ENCODE data around the gene ETS2. TPM values are rescaled to one million over a fixed set of nuclear protein-coding genes. Genes with fewer than 3 reads are reported as not detected.

The ETS2 gene
- polyA plus RNA-seq, 3 donors = 54.2 to 150 (median 59.5) TPM

DNA sequence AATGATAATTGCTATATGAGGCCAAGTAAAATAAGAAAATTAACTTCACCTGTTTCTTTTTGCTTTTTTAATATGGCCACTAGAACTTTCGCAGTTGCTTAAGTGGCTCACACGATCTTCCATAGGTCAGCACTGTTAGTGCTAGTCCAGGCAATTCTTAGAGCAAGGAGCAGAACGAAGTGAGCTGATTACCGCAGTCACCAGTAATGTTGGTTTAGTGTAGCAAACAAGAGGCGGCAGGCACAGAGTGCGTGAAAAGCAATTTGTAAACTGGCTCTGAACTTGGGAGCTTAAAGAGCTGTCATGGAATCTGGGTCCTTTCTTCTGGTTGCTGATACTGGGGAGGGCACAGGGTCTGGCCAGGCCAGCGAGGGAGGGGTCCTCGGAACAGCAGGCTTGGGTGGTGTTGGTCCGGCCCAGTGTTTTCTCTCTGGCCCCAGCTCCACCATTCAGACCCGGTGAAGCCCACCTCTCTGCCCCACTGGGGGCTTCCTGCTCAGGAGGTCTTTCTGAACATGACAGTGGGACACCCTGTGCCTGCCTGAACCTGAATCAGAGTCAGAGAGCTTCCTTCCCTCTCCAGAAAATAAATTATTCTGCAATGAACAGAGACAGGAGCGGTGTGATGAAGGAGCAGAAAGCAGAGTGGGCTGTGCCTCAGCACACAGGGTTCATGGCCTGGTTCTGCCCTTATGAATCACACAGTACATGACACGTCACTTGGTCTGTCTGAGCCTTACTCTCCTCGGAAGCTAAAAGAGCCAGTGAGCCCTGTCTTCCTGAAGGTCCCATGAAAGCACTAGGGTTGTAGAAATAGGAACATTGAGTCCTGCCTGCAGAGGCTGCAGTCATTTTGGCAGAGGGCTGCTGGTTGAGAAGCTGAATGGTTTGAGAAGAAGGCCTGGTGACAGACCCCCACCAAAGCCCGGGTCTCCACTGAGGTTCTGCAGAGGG is 11.9 kb downstream of the ETS2 start:
- TF ChIP-seq, protein P1, sequence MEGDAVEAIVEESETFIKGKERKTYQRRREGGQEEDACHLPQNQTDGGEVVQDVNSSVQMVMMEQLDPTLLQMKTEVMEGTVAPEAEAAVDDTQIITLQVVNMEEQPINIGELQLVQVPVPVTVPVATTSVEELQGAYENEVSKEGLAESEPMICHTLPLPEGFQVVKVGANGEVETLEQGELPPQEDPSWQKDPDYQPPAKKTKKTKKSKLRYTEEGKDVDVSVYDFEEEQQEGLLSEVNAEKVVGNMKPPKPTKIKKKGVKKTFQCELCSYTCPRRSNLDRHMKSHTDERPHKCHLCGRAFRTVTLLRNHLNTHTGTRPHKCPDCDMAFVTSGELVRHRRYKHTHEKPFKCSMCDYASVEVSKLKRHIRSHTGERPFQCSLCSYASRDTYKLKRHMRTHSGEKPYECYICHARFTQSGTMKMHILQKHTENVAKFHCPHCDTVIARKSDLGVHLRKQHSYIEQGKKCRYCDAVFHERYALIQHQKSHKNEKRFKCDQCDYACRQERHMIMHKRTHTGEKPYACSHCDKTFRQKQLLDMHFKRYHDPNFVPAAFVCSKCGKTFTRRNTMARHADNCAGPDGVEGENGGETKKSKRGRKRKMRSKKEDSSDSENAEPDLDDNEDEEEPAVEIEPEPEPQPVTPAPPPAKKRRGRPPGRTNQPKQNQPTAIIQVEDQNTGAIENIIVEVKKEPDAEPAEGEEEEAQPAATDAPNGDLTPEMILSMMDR (IDR thresholded peaks at IDR 0.05) = no peak
- Histone ChIP-seq H3K4me3 (replicated peaks in 1 of 3; ENCODE audit: low read depth in 2 of 3, low read length in 3 of 3) (no peak overlapping the region), H3K4me2 (replicated peaks; ENCODE audit: extremely low read depth, low read length, poor library complexity, severe bottlenecking) (no peak overlapping the region), H3K4me1 (ENCODE audit: control insufficient read depth in 1 of 2, insufficient read depth in 2 of 2, low read length in 2 of 2) (peaks cover 13 to 16% of the 10 kb centered on the region in 2 donors), H2AFZ (ENCODE audit: insufficient read depth, low read depth, low read length, poor library complexity, severe bottlenecking) (no peak overlapping the region), H3K79me2 (ENCODE audit: insufficient read depth, low read length) (peaks cover 41% of the 10 kb centered on the region), H3K9me3 (replicated peaks in 1 of 2; ENCODE audit: control insufficient read depth in 1 of 2, insufficient read depth in 1 of 2, low read length in 2 of 2) (no peaks in the 10 kb centered on the region), H3K27me3 (ENCODE audit: control insufficient read depth in 2 of 2, insufficient read depth in 2 of 2, low read length in 2 of 2) (no peaks in the 10 kb centered on the region), H3K9ac (ENCODE audit: insufficient read depth, low read length, poor library complexity, severe bottlenecking) (no peak overlapping the region), H3K36me3 (replicated peaks in 1 of 2; ENCODE audit: control insufficient read depth in 1 of 2, insufficient read depth in 2 of 2, low read length in 2 of 2) (peaks cover 97% of the 10 kb centered on the region in 2 donors), H3K27ac (ENCODE audit: low read depth in 1 of 2, low read length in 2 of 2) (no peak overlapping the region), H4K20me1 (ENCODE audit: insufficient read depth, low read length) (peaks cover 97% of the 10 kb centered on the region)
- Mint-ChIP-seq H3K4me3 (no peak overlapping the region), H3K9me3 (peaks cover 0 to 5% (median 0%) of the 10 kb centered on the region in 7 donors), H3K27ac (peak overlapping the region in 6 of 7 donors; percentile 38 to 78 (median 68)), H3K27me3 (ENCODE audit: low read depth in 3 of 3) (peaks cover 0 to 3% (median 0%) of the 10 kb centered on the region in 3 donors), H3K4me1 (peaks cover 19% of the 10 kb centered on the region), H3K36me3 (peaks cover 96 to 98% of the 10 kb centered on the region in 2 donors)
- 97% methylated on average over 14 of the region's 14 CpGs for WGBS (ENCODE audit: insufficient coverage)
- DNase-seq = peak in 1 of 3 donors; percentile 66
- intact Hi-C loops (cut with micrococcal nuclease) = no loop called here

DNA sequence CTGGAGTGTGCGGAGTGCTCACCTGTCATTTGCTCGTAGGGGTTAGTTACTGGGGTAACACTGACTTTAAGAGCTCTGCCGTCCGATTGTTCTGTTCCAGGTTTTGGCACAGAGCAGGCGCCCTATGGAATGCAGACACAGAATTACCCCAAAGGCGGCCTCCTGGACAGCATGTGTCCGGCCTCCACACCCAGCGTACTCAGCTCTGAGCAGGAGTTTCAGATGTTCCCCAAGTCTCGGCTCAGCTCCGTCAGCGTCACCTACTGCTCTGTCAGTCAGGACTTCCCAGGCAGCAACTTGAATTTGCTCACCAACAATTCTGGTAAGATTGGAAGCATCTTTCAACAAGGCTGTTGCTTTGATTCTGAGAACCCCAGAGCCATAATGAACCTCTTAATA is 12.6 kb downstream of the ETS2 start:
- H3K4me1 Mint-ChIP-seq = peaks cover 19% of the 10 kb centered on the region
- peaks cover 97% of the 10 kb centered on the region in 2 donors for H3K36me3 ChIP-seq (replicated peaks in 1 of 2; ENCODE audit: control insufficient read depth in 1 of 2, insufficient read depth in 2 of 2, low read length in 2 of 2)
- H3K9me3 Mint-ChIP-seq = peaks cover 0 to 5% (median 2%) of the 10 kb centered on the region in 7 donors
- intact Hi-C loops (cut with micrococcal nuclease) = no loop called here
- peaks cover 95% of the 10 kb centered on the region for H4K20me1 ChIP-seq (ENCODE audit: insufficient read depth, low read length)
- TF ChIP-seq, protein P1 (IDR thresholded peaks at IDR 0.05) = no peak
- no peak overlapping the region for H3K4me3 Mint-ChIP-seq
- DNase-seq = no peak
- H3K27ac ChIP-seq (ENCODE audit: low read depth in 1 of 2, low read length in 2 of 2) = peak overlapping the region in 1 of 2 donors; percentile 12
- no peak overlapping the region for H2AFZ ChIP-seq (ENCODE audit: insufficient read depth, low read depth, low read length, poor library complexity, severe bottlenecking)
- no peak overlapping the region for H3K9ac ChIP-seq (ENCODE audit: insufficient read depth, low read length, poor library complexity, severe bottlenecking)
- no peaks in the 10 kb centered on the region for H3K9me3 ChIP-seq (replicated peaks in 1 of 2; ENCODE audit: control insufficient read depth in 1 of 2, insufficient read depth in 1 of 2, low read length in 2 of 2)
- H3K27ac Mint-ChIP-seq = peak overlapping the region in 5 of 7 donors; percentile 60 to 87 (median 65)
- H3K27me3 ChIP-seq (ENCODE audit: control insufficient read depth in 2 of 2, insufficient read depth in 2 of 2, low read length in 2 of 2) = no peaks in the 10 kb centered on the region
- 95% methylated on average over 8 of the region's 11 CpGs for WGBS (ENCODE audit: insufficient coverage)
- H3K4me3 ChIP-seq (replicated peaks in 1 of 3; ENCODE audit: low read depth in 2 of 3, low read length in 3 of 3) = no peak overlapping the region
- H3K4me2 ChIP-seq (replicated peaks; ENCODE audit: extremely low read depth, low read length, poor library complexity, severe bottlenecking) = no peak overlapping the region
- peaks cover 95 to 98% of the 10 kb centered on the region in 2 donors for H3K36me3 Mint-ChIP-seq
- H3K4me1 ChIP-seq (ENCODE audit: control insufficient read depth in 1 of 2, insufficient read depth in 2 of 2, low read length in 2 of 2) = peaks cover 13 to 16% of the 10 kb centered on the region in 2 donors
- peaks cover 0 to 3% (median 0%) of the 10 kb centered on the region in 3 donors for H3K27me3 Mint-ChIP-seq (ENCODE audit: low read depth in 3 of 3)
- peaks cover 38% of the 10 kb centered on the region for H3K79me2 ChIP-seq (ENCODE audit: insufficient read depth, low read length)
